NCI-H446 treated with DMSO at 0.1 percent for 48 hours (cell line): ENCODE measurements around the gene P2RX3.

Experiments
- DNase-seq: peaks from one replicate; lab custom pipeline; 2025; lab: John Stamatoyannopoulos, UW

The P2RX3 gene

DNA sequence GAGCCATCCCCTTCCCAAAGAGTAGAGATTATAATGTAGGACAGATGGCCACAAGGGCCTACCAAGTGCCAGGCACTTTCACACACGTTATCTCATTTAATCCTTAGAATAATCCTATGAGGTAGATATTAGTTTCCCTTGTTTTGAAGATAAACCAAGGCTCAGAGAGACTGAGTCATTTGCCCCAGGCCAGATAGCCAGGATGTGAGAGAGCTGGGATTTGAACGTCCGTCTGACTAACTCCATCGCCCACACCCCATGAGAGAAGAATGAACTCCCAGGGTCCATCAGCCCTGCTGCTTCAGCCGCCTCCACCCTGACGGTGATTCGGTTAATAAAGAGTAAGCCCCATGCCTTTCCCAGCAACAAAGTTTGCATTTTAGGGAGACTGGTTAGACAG lies 32.1 kb downstream of the P2RX3 start:
- DNase-seq = no peak

DNA sequence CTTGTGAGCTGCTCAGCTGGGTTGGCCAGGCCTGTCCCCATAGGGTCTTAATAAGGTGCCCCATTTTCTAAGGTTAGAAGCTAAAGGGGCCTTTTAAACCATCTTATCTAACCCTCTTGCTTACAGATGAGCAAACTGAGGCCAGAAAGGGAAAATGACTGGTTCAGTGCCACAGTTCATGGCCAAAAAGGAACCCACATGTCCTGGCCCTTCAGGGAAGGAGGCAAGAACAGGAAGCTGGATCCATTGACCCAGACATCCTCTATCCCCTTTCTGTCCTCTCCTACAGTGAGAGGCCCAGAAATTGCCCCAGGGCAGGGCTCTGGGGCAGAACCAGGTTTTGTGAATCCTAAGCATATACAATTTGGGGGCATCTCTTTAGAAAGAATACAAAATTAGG lies 32.8 kb downstream of the P2RX3 start:
- no peak for DNase-seq

DNA sequence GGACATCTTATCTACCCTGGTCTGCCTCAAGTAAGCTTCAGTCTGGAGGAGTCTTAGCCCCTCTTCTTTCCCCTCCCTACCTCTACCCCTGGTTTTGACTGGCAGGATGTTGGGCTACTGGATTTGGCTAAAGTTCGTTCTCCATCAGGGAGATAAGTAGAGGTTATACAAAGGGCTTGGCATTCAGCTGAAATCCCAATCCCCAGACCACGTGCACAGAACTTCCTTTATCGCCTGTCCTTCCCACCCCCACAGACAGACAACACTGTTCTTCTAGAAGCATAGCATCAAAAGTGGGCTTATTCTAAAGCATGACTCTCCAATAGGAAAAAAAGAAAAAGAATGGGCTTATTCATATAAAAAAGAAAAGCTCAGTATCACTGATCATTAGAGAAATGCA lies 35.0 kb downstream of the P2RX3 start:
- DNase-seq = no peak

DNA sequence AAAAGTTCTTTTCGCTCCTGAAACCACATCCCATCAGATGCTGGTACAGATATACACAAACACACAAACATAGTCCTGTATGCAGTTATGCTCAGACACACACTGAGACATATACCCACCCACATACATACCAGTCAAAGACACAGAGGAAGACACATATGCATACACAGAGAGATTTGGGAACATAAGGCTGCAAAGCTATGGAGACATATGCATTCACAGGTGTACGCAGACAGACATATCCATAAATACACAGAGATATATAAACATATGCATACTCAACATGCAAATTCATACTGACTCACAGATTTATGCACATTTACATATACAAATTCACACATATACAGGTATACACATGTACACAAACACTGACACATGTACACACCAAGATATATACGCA lies 36.8 kb downstream of the P2RX3 start:
- no peak for DNase-seq

DNA sequence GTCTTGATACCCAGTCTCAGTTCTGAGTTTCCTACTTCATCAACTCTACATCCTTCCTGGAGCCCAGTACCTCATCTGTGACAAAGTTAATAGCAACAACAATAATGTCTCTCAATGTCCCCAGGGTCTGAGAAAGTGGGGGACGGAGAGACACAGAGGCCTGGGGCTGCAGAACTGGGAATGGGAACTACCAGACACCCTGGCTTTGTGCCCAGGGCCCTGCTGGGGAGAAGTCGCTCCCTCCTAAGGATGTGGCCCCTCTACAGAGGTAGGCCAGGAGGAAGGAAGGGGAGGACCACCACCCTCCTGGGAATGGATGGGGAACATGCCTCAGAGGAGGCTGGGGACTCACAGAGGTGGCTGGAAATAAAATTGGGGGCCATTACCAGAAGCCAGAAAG lies 37.3 kb downstream of the P2RX3 start:
- DNase-seq = no peak

DNA sequence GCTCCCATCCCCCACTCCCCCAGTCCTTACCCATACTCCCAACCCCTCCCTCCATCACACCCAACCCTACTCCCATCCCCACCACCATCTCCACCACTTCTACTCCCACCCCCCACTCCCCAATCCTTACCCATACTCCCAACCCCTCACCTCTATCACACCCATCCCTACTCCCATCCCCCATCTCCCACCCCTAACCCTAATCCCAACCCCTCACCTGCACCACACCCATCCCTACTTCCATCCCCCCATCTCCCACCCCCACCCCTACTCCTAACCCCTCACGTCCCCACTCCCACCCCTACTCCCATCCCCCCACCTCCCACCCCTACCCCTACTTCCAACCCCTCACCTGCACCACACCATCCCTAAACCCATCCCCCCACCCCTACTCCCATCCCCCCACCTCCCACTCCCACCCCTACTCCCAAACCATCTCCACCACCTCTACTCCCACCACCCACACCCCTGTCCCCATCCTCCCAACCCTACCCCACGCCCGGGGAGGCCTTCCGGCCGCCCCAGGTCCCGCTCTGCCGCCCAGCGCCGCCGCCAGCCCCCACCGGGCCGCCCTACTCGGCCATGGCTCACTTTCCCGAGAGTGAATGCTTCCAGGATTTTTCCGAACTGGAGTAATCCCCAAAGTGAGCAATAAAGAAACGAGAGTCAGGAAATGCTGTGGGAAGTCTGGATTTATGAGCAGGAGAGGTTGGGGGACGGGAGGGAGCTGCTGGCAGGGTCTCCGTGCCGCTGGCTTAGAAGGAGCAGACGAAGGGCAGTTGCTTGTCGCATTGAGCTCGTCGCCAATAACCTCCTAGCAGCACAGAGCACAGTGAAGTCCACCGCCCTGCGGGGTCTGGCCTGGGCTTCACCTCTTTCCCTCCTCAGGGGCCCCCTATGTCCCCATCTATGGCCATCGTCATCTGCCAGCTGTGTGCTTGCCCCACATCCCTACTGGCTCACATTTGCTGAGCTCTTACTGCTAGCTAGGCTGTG lies 38.2 kb downstream of the P2RX3 start:
- no peak for DNase-seq

DNA sequence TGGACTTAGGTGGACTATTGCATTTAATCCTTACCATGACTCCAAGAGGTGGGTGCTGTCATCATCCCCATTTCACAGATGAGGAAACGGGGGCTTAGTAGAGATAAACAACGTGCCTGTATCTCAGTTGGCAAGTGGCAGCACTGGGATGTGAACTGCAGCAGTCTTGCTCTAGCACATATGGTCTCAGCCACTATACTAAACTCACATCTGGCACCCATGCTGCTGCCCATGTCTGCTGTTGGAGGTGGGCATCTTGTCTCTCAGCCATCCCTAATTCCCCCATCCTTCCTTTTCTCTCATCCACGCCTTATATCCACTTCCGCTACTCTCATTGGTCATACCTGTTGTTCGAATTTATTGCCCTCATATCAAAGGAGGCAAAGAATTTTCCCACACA lies 39.0 kb downstream of the P2RX3 start:
- DNase-seq = no peak

DNA sequence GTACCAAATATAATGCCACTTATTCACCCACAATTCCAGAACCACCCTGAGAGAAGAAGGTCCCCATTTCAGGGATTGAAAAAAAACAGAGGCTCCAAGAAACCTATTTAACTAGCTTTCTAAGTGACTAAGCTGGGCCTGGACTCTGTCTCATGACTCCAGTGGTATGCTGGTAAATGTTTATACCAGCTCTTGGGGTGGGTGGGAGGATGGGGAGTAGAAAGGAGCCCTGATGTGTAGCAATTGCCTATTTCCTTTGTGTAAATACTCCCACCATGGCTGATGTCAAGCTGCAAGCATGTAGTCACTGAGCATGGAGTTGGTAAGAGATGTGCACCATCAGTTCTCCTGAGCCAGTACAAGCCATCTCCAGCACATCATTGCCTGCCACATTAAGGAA lies 40.0 kb downstream of the P2RX3 start:
- no peak for DNase-seq

DNA sequence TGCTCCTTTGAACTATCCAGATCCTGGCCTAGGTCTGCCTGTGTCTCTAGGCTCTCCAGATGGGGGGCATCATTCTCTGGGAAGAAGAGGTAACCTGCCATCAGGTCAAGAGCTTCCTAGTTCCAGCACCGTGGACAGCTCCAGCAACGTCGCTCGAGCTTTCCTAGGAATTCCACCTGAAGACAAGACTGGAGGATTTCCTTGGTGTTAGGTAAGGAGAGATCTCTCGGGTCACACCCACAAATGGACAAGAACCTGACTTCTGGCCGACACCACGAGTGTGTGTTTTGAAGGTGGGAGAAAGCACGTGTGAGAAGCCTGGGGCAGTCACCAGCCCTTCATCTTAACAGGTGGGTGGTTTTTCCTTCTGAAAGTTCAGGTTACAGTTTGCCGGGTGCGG lies 41.6 kb downstream of the P2RX3 start:
- no peak for DNase-seq

DNA sequence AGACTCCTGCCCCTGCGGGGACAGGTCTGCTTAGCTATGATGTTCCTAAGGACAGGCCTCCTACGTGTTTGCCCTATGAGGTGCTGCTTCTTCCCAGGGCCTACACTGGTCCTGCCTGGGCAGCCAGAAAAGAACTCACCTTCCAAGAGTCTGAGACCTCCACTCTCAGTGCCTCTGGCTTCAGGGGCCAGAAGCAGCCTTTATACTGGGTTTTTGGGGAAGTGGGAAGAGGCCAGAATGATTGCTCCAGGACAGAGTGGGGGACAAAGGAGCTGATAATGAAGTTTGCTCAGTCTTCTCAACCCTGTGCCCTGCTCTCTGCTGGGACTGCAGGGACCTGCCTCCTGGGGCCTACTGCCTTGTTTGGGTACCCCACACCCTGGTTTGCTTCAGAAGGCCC lies 42.8 kb downstream of the P2RX3 start, which contains the start of gene PRG3:
Gene PRG3, minus strand, starts transcription at position 176 of the 400 bp plus-strand sequence. CDS start 442 bp downstream, outside the sequence.
- no peak for DNase-seq

DNA sequence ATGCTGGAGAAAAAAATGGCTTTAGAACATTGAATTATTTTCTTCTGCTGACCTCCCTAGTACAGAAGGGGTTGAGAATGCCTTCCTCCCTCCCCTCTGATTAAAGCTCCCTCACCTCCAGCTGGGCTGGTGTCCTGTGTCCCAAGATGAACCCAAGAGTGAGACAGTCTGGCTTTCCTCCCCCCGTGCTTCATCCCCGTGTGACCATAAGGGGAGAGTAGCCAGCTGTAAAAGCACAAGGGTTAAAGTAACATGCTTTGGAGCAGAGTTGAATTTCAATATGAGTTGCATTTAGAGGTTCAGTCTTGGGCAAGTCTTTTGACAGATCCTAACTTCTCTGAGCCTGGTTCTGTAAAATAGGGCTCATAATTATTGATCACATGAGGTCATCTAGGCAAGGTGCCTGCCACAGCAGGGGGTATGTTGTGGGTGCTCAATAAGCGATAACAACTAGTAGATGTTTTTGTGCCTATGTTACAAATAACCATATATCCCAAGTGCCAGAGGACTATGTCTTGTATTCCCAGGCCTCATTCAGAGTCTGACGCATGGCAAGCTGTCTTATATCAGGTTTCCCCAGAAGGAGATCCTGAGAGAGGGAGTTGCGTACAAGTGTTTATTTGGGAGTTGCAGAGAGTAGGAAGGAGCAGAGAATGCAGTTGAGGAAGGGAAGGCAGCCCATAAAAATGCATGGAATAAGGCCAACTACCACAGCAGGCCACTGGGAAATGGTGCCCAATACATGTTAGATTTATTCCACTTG lies 48.2 kb downstream of the P2RX3 start:
- no peak for DNase-seq

DNA sequence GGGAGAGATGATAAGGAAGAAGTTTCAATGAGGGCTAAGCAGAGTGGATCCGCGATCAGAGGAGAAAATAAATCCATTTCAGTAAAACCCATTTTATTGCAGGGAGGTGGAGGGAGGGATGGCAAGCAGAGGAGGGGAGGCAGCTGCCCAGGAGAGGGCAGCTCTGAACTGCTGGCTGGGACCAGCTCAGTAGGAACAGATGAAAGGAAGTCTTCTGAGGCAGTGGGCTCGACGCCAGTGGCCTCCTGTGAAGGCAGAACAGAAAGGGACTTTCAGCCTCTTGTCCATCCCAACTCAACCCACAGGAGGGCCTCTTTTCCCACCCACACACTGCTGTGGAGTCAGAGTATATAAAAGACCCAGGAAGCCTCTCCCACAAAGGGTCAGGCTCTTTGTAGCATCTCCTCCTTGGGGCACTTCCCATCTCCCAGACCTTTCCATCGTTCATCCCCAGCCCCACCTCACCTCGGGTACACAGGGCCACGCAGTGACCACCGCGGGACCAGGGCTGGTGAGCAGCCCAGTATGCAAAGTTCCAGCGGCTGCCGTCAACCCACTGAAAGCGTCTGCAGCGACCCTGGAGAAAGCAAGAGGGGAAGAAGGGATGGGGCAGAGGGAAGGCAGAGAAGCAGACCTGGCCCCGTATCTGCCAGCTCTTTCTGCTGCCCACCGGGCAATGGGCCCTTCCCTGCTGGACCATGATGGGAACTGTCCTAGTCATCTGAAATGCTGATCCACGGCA lies 49.3 kb downstream of the P2RX3 start:
- DNase-seq = no peak

DNA sequence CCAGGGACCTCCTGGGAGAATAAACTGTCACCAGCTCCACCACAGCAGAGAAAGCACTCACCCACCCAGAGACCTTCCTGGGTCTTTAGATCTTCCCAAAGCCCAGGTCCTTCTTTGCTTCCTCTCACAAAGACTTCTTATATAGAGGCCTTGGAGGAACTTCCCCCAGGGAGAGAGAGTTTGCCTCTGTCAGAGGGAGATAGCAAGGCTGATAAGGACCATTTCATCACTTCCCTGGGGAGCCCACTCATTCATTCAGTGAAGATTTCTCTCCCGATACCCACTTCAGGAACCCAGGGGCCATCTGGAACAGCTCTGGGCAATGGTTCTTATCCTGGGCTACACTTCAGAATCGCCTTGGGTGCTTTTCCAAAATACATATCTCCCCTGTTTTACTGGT lies 52.4 kb downstream of the P2RX3 start, which contains the start of gene PRG2:
Gene PRG2, minus strand, starts transcription at position 116 of the 400 bp plus-strand sequence. CDS start 706 bp downstream, outside the sequence.
- DNase-seq = no peak

DNA sequence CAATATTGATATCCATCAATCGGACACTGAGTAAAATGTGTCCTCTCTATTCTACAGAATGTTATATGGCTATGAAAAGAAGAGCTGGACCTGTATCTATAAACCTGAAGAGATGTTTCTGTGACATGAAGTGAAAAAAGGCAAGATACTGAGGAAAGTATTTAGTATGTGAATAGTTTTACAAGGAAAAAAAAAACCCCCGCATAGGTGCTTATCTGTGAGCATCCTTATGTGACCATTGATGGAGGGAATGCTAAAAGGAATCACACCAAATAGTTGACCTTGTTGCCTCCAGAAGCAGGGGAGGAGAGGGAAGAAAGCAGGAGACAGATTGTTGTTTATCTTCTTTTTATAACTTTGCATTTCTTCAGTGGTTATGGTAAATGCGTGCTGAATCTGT lies 53.0 kb downstream of the P2RX3 start:
- DNase-seq = no peak

DNA sequence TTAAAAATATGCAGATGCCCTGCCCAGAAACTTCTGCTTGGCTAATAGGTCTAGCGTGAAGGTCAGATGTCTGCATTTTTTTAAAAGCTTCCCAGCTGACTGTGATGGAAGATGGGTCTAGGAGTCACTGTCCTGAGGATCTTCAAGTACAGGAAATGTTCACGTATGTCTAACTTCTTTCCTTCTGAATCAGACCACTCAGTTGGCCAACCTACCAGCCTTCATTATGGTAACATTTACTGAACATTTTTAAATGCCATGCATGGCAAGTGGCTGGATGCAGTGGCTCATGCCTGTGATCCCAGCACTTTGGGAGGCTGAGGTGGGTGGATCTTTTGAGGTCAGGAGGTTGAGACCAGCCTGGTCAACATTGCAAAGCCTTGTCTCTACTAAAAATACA lies 53.4 kb downstream of the P2RX3 start:
- DNase-seq = no peak

DNA sequence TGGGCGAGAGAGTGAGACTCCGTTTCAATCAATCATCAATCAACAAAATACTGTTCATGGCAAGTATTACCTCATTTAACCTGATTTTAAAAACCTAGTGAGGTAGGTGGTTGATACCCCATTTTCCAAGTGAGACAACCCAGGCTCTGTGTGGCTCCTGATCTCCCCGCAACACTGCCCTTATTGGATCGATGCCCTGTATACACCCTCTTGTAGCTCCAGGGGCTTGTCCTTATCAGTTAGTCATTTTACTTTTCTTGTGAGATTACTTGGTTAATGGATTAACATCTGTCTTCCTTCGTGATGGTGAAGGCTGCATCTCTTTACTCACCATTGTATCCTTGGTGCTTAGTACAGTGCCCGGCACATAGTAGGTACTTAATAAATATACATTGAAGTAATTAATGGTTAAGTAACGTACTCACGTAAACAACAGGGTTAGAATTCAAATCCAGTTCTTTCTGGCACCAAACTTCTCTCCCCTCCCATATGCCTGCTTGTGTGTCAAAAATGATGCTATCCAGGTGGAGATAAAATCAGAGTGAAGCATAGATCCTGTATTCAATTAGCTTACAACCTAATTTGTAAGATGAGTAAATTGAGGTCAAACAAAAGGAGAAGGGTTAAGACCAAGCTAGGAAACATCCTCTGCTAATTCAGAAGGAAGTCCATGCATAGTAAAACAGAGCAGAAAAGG lies 54.1 kb downstream of the P2RX3 start:
- no peak for DNase-seq

DNA sequence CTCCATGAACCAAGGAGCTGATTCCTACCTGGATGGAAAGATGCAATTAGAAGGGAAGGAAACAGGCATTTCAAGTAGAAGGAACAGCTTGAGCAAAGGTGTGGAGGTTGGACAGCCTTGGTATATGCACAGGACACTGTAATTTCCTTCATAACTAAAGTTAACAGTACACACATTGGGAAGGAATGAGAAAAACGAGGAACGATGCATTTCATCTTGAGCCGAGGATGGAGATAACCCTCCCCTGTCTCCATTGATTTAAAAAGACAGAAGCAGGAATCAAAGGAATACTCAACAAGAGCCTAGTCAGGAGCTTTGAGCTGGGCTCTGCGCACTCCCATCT lies 54.6 kb downstream of the P2RX3 start:
- no peak for DNase-seq

DNA sequence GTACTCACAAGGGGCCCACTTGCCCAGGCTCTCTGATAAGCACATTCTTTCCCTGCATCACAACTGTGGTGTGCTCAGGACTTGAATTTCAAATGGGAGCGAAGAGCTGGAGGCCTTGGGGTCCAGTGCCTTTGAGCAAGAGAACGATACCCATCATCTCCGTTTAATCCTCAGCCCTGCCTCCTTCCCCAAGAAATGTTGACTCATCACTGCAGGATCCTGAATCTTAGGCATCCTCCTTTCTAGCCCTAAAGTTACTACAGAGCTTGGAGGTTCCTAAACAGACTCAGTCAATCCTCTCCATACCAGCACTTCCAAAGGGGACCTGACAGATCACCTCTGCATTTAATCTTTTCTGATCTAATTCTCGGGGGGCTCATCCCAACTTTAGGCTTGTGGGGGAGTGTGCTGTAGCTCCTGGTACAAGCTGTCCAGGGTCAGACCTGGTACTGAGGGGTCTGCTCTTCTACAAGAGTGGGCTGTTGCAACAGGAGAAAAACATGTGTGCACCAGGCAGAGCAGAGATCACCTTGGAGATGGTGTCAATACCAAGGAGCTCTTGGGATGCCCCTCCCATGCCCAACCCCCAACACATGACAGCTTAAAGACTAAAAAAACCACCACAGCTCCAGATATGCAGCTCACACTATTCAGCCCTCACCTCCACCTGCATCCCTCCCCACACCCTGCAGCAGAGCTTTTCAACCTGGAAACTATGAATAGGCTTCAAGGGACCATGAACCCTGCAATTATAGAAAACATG lies 56.2 kb downstream of the P2RX3 start:
- DNase-seq = peak; percentile 41

DNA sequence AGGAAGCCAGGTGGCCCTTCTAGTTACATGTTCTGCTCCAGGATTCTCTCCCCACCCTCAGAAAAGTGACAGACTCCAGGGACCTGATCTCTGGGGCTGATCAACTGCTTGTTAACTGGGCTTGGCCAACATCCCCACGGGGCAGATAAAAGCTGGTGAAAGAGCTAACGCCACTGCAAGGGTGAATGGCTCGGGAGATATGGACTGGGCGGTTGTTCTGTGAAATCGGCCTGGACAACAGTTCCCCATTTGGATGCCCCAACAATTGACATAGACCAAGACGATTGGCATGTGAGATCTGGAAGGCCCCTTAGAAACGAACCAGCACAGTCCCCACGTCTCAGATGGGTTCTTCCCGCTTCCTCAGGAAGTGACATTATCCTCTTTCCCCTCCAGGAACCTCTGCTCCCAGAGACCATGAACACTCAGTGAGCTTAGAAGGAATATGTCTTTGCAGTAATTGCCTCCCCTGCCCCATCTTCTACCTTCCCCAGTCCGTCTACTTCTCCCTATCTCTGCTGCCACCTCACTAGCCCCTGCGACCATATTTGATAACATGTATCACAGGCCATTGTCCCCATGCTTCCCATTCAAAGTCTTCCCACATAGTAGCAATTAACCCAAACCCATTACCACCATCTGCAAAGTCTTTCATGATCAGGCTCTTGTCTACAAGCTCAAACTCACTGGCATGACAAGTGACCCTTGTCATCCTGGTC lies 57.9 kb downstream of the P2RX3 start:
- DNase-seq = no peak

DNA sequence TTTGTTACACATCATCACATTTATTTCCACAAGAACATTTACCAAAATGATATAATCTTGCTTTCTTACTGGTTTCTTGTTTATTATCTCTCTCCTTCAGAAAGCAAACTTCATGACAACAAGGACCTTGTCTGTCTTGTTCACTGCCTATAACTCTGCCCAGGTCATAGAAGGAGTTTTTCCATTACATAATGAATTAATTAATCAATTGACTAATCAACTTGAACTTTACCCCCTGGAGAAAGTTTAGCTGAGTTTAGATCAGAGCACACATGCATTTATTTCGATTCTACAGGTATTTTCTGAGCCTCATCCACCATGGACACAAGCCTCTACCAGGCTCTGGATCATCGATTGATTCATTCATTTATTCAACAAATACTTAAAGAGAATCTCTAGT lies 58.6 kb downstream of the P2RX3 start:
- DNase-seq = no peak
